OCI-M2 (cell line): Measurements from ENCODE around the gene GRB14.

ENCODE experiments used
- DNase-seq: peaks from one replicate; lab custom pipeline; 2025; ENCODE audit not compliant: unreplicated experiment; lab: John Stamatoyannopoulos, UW

GRB14 gene

GRCh38 chr2:164617466-164617865 lies 3.8 kb downstream of the GRB14 start:
- no peak for DNase-seq

GRCh38 chr2:164613321-164613982 lies 7.8 kb downstream of the GRB14 start:
- no peak for DNase-seq

GRCh38 chr2:164609790-164610189 lies 11.5 kb downstream of the GRB14 start:
- DNase-seq: no peak

- DNase-seq: no peak
These were observed 14.7 kb downstream of the GRB14 start for GRCh38 chr2:164606557-164606956.

GRCh38 chr2:164605295-164605694 lies 16.0 kb downstream of the GRB14 start:
- no peak for DNase-seq

- no peak for DNase-seq
These were observed 20.5 kb downstream of the GRB14 start for GRCh38 chr2:164600763-164601162.

GRCh38 chr2:164599954-164600589 lies 21.2 kb downstream of the GRB14 start:
- peak; percentile 8 for DNase-seq

- DNase-seq: no peak
These were observed 23.3 kb downstream of the GRB14 start for GRCh38 chr2:164597983-164598382.

- DNase-seq: no peak
These were observed 26.3 kb downstream of the GRB14 start for GRCh38 chr2:164595031-164595430.

- DNase-seq: no peak
These were observed 27.3 kb downstream of the GRB14 start for GRCh38 chr2:164593959-164594358.

GRCh38 chr2:164593541-164593940 lies 27.7 kb downstream of the GRB14 start:
- no peak for DNase-seq

GRCh38 chr2:164589522-164589921 lies 31.8 kb downstream of the GRB14 start:
- DNase-seq: no peak

- DNase-seq: no peak
These were observed 40.2 kb downstream of the GRB14 start for GRCh38 chr2:164581050-164581449.

GRCh38 chr2:164574931-164575330 lies 46.4 kb downstream of the GRB14 start:
- no peak for DNase-seq

- no peak for DNase-seq
These were observed 50.8 kb downstream of the GRB14 start for GRCh38 chr2:164570475-164570874.

GRCh38 chr2:164569378-164569777 lies 51.9 kb downstream of the GRB14 start:
- DNase-seq: no peak

- DNase-seq: no peak
These were observed 53.0 kb downstream of the GRB14 start for GRCh38 chr2:164568317-164568716.

GRCh38 chr2:164567335-164567989 lies 53.8 kb downstream of the GRB14 start:
- no peak for DNase-seq

GRCh38 chr2:164565359-164565758 lies 55.9 kb downstream of the GRB14 start:
- DNase-seq: no peak

GRCh38 chr2:164562666-164563065 lies 58.6 kb downstream of the GRB14 start:
- no peak for DNase-seq

GRCh38 chr2:164561991-164562390 lies 59.3 kb downstream of the GRB14 start:
- DNase-seq: no peak

GRCh38 chr2:164561416-164561815 lies 59.9 kb downstream of the GRB14 start:
- no peak for DNase-seq
